HepG2 (cell line): Measurements from ENCODE around the gene SRSF3. TPM values are rescaled to one million over a fixed set of nuclear protein-coding genes. Genes with fewer than 3 reads are reported as not detected.

Experiments used
- ATAC-seq: fragments of 200-7000 bp; cut with Tn5 transposase; 3 replicates; pipeline ENCODE4 v1.9.1; 2020; ENCODE audit warnings: mild to moderate bottlenecking, moderate library complexity
- BruUV-seq: library from RNA; stranded (reverse); fragments of 400-500 nt; replicated peaks from 2 replicates; lab custom pipeline; 2021; lab: Mats Ljungman, UMichigan
- CTCF ChIA-PET: fragments of 300-600 bp; formaldehyde crosslinking; extraction: SDS; loops from one replicate; lab custom pipeline; 2021; ENCODE audit warnings: low total read pairs, inconsistent platforms, low intra/inter-chr PET ratio; lab: Yijun Ruan, JAX
- POLR2A ChIA-PET: fragments of 350-600 bp; sonication (Branson Sonifier 250); formaldehyde crosslinking; loops from one replicate; lab custom pipeline; 2020; ENCODE audit warnings: antibody characterized with exemption, inconsistent platforms; lab: Yijun Ruan, JAX
- DNase-seq: peaks from one replicate; pipeline ENCODE4 v3.0.0-alpha.2; 2015; ENCODE audit warnings: low spot score
- FAIRE-seq: peaks from 3 replicates; lab custom pipeline; 2011; peaks lifted over from hg19 to GRCh38; lab: Jason Lieb, UNC
- H2AFZ ChIP-seq: one replicate; pipeline ENCODE4 v1.6.1; 2011; ENCODE audit warnings: low read length, inconsistent platforms
- H3K27ac ChIP-seq: fragments of 300-600 bp; 3 replicates; pipeline ENCODE4 v1.8.0; 2011; ENCODE audit warnings: mixed run types, mild to moderate bottlenecking, mixed read lengths, low read length, inconsistent platforms; ENCODE audit not compliant: insufficient read depth; ENCODE audit errors: extremely low read length
- H3K27me3 ChIP-seq, 2 experiments: fragments of 200-600 bp in 1 of 2; 2 replicates in 1 of 2; 3 replicates in 1 of 2; pipeline versions ENCODE4 v1.6.0 to v1.8.0; 2011; ENCODE audit warnings: low read length in 2 of 2, mild to moderate bottlenecking in 2 of 2, moderate library complexity in 2 of 2, inconsistent platforms in 1 of 2; ENCODE audit not compliant: insufficient read depth in 2 of 2, control insufficient read depth in 1 of 2
- H3K36me3 ChIP-seq, 2 experiments: fragments of 200-600 bp in 1 of 2; replicated peaks in 1 of 2; 2 replicates in 1 of 2; 3 replicates in 1 of 2; pipeline versions ENCODE4 v1.5.1 to v1.8.0; 2011; ENCODE audit warnings: low read length in 2 of 2, inconsistent platforms in 1 of 2; ENCODE audit not compliant: insufficient read depth in 2 of 2, control insufficient read depth in 1 of 2
- H3K4me1 ChIP-seq: 2 replicates; pipeline ENCODE4 v1.5.1; 2012; ENCODE audit warnings: low read length, inconsistent platforms; ENCODE audit not compliant: insufficient read depth
- H3K4me2 ChIP-seq: 2 replicates; pipeline ENCODE4 v1.6.0; 2011; ENCODE audit warnings: low read depth, low read length, inconsistent platforms
- H3K4me3 ChIP-seq, 3 experiments: fragments of 200-600 bp in 1 of 3; sonication (generic), shearing (Covaris generic) in 1 of 3; replicated peaks in 1 of 3; 2 replicates each; pipeline ENCODE4 v1.5.1; 2011 to 2016; ENCODE audit warnings: low read length in 3 of 3, inconsistent platforms in 2 of 3, low read depth in 2 of 3, mild to moderate bottlenecking in 2 of 3, control low read depth in 1 of 3, mixed read lengths in 1 of 3; ENCODE audit not compliant: insufficient read depth in 1 of 3
- H3K79me2 ChIP-seq: one replicate; pipeline ENCODE4 v1.6.1; 2011; ENCODE audit warnings: low read length, inconsistent platforms; ENCODE audit not compliant: insufficient read depth
- H3K9ac ChIP-seq: 2 replicates; pipeline ENCODE4 v1.6.0; 2011; ENCODE audit warnings: mild to moderate bottlenecking, low read depth, low read length, inconsistent platforms; ENCODE audit not compliant: insufficient read depth
- H3K9me3 ChIP-seq: 2 replicates; pipeline ENCODE4 v1.5.1; 2012; ENCODE audit warnings: mild to moderate bottlenecking, low read length
- H4K20me1 ChIP-seq: 2 replicates; pipeline ENCODE4 v1.6.0; 2011; ENCODE audit warnings: inconsistent platforms, mild to moderate bottlenecking, low read length, moderate library complexity; ENCODE audit not compliant: insufficient read depth
- ATF4 ChIP-seq, 2 experiments: fragments of 450-650 bp in 1 of 2; sonication (generic) in 1 of 2; formaldehyde crosslinking; IDR thresholded peaks; 2 replicates each; pipeline versions ENCODE4 v1.5.0 to v1.8.0; 2020 to 2022; ENCODE audit warnings: mild to moderate bottlenecking in 1 of 2, missing genetic modification reagents in 1 of 2
- CAMTA2 ChIP-seq: sonication (generic); formaldehyde crosslinking; IDR thresholded peaks from 2 replicates; pipeline ENCODE4 v1.4.0; 2020; ENCODE audit warnings: mild to moderate bottlenecking, missing genetic modification reagents, borderline replicate concordance
- E2F5 ChIP-seq: sonication (generic); formaldehyde crosslinking; conservative IDR thresholded peaks from 2 replicates; pipeline ENCODE4 v1.4.0; 2020; ENCODE audit warnings: missing genetic modification reagents
- HNF4A ChIP-seq: sonication (generic); formaldehyde crosslinking; IDR thresholded peaks from 2 replicates; pipeline ENCODE4 v1.4.0; 2020; ENCODE audit warnings: missing genetic modification reagents
- HOXA9 ChIP-seq: sonication (generic); formaldehyde crosslinking; IDR thresholded peaks from 2 replicates; pipeline ENCODE4 v1.8.1; 2022; ENCODE audit warnings: missing genetic modification reagents, mild to moderate bottlenecking, moderate library complexity, borderline replicate concordance
- KLF13 ChIP-seq: sonication (generic); formaldehyde crosslinking; IDR thresholded peaks from 2 replicates; pipeline ENCODE4 v1.4.0; 2020; ENCODE audit warnings: mild to moderate bottlenecking, missing genetic modification reagents
- KMT2A ChIP-seq: sonication (generic); formaldehyde crosslinking; IDR thresholded peaks from 2 replicates; pipeline ENCODE4 v1.4.0; 2020; ENCODE audit warnings: missing genetic modification reagents
- PITX1 ChIP-seq: sonication (generic); formaldehyde crosslinking; IDR thresholded peaks from 2 replicates; pipeline ENCODE4 v1.5.1; 2020; ENCODE audit warnings: mild to moderate bottlenecking, missing genetic modification reagents
- POLR2G ChIP-seq: fragments of 200-400 bp; formaldehyde crosslinking; IDR thresholded peaks from 2 replicates; pipeline ENCODE4 v1.6.1; 2018; ENCODE audit warnings: mild to moderate bottlenecking, low read depth, low read length, moderate library complexity
- RFX1 ChIP-seq: fragments of 450-650 bp; IDR thresholded peaks from 2 replicates; pipeline ENCODE4 v1.6.1; 2017
- RFX5 ChIP-seq: IDR thresholded peaks from 2 replicates; pipeline ENCODE4 v1.6.1; 2011; ENCODE audit warnings: low read depth, low read length, improper control_type of control experiment
- SMAD1 ChIP-seq: sonication (generic); formaldehyde crosslinking; IDR thresholded peaks from 2 replicates; pipeline ENCODE4 v1.4.0; 2020; ENCODE audit warnings: missing genetic modification reagents, low read depth, mild to moderate bottlenecking, borderline replicate concordance
- ZNF143 ChIP-seq: sonication (generic); formaldehyde crosslinking; IDR thresholded peaks from 2 replicates; pipeline ENCODE4 v1.4.0; 2020; ENCODE audit warnings: missing genetic modification reagents
- ZNF746 ChIP-seq: sonication (generic); formaldehyde crosslinking; IDR thresholded peaks from 2 replicates; pipeline ENCODE4 v1.8.0; 2022; ENCODE audit warnings: mild to moderate bottlenecking, missing genetic modification reagents
- ZZZ3 ChIP-seq: sonication (generic); formaldehyde crosslinking; IDR thresholded peaks from 2 replicates; pipeline ENCODE4 v1.4.0; 2020; ENCODE audit warnings: missing genetic modification reagents, mild to moderate bottlenecking, borderline replicate concordance
- WGBS: methylation state at CpG from one replicate; pipeline ENCODE4 v1.1.6; 2017; ENCODE audit warnings: low lambda C conversion rate; 5-methylcytosine and 5-hydroxymethylcytosine counted together
- in situ Hi-C: cut with HindIII; loops from 2 replicates; pipeline ENCODE4 v1.10.0; 2017; ENCODE audit warnings: low pct_unique_long_range_greater_than_20kb; ENCODE audit not compliant: extremely low pct_ligation_motif_present
- intact Hi-C: fragments of 100-400 bp; cut with micrococcal nuclease; formaldehyde crosslinking; loops from one replicate; pipeline ENCODE4 v1.10.0; 2022; ENCODE audit not compliant: unreplicated experiment
- polyA plus RNA-seq, 8 experiments: library from polyadenylated mRNA; depleted of rRNA in 3 of 8; stranded (reverse) in 7 of 8; unstranded in 1 of 8; fragments of >200 nt; fragmentation: Illumina TruSeq in 4 of 8; extraction: Trizol in 4 of 8; gene quantifications; 2 replicates each; pipeline versions ENCODE4 v1.2.1 to v1.2.3, GENCODE V29; 2011 to 2016; ENCODE audit warnings: low read depth in 4 of 8, missing spikeins in 1 of 8, mixed read lengths in 1 of 8; ENCODE audit not compliant: insufficient read depth in 1 of 8
- total RNA-seq, 5 experiments: library from RNA; depleted of rRNA; stranded (reverse); fragments of >200 nt; fragmentation: Illumina TruSeq; extraction: Trizol; gene quantifications; 2 replicates each; pipeline ENCODE4 v1.2.3, GENCODE V29; 2016; ENCODE audit warnings: low read depth in 1 of 5

Gene SRSF3
- total and polyA plus RNA-seq, 2 of the 13 experiments (the other 11 are each of a cell fraction or from before 2014, with no cell fraction given): 206 to 684 TPM

GRCh38 chr6:36627801-36628246 lies 33.7 kb downstream of the SRSF3 start:
- Histone ChIP-seq H3K9ac (no peak overlapping the region), H3K4me1 (peaks cover 53% of the 10 kb centered on the region), H3K36me3 (no peaks in the 10 kb centered on the region), H3K79me2 (no peaks in the 10 kb centered on the region), H3K27ac (no peak overlapping the region), H3K4me3 (no peak overlapping the region; a peak in 1 of 6 replicates), H3K27me3 (peaks cover 5 to 65% of the 10 kb centered on the region in 2 experiments), H2AFZ (no peak overlapping the region), H3K4me2 (no peak overlapping the region), H4K20me1 (no peaks in the 10 kb centered on the region), H3K9me3 (no peaks in the 10 kb centered on the region)
- intact Hi-C loops: loop anchor here (10.0 kb wide), 1 partner anchor 227 kb away; no protein-coding TSS in a partner anchor
- ChIA-PET POLR2A (interaction anchor here (1.8 kb wide), 2 partner anchors 15 to 50 kb away, joined by 6 to 14 read pairs; partner anchors contain the start of gene CDKN1A), CTCF (no interaction called here)
- no peak for ATAC-seq
- BruUV-seq: no TSS peak
- TF ChIP-seq SMAD1 (no peak), E2F5 (CRISPR knock-in tag) (no peak), RFX1 (no peak), RFX5 (no peak), ATF4 (CRISPR knock-in tag; IDR thresholded peaks at IDR 0.05) (no peak), HNF4A (no peak), ZNF143 (CRISPR knock-in tag) (no peak), POLR2G (no peak), ZZZ3 (CRISPR knock-in tag) (no peak), KMT2A (no peak), KLF13 (CRISPR knock-in tag) (no peak), ZNF746 (CRISPR knock-in tag) (no peak), CAMTA2 (CRISPR knock-in tag) (no peak), PITX1 (CRISPR knock-in tag) (no peak), HOXA9 (CRISPR knock-in tag) (no peak)
- FAIRE-seq: no peak
- no peak for DNase-seq
- 62% methylated on average over 4 of the region's 4 CpGs for WGBS
- in situ Hi-C loops: no loop called here
